Measurements from ENCODE around the gene PRAMEF1. TPM values are rescaled to one million over a fixed set of nuclear protein-coding genes. Genes with fewer than 3 reads are reported as not detected.
"Not testable (repeated sequence)": the region's sequence is repeated elsewhere in the genome, so short reads cannot be mapped to it uniquely, and the experiment has no call there.

The PRAMEF1 gene
- polyA plus RNA-seq, 1 donor from 2014 or later = not detected

DNA sequence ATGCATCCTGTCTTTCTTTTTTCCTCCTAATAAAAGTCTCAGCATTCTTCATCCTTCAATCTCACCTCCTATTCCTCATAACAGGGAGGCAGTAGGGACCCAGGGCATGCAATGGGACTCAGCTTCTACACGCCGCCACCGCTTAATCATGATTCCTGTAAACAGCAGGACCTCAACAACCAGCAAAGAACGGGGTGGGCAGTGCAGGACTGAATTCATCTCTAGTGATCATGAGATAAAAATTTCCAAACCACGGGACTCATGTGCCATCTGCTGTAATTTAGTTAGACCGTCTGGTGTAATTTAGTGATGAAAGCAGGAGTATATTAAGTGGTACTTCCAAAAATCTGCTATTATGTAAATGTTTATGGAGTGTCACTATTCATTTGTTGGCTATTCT, 12.3 kb upstream of the PRAMEF1 start:
- no peaks in the 10 kb centered on the region for H4K20me1 ChIP-seq (ENCODE audit: insufficient read depth)
- TF ChIP-seq TAF1 (IDR thresholded peaks at IDR 0.05; ENCODE audit: low read depth) (no peak), EP300 (conservative IDR thresholded peaks at IDR 0.05; ENCODE audit: poor library complexity, severe bottlenecking) (no peak), RAD21 (conservative IDR thresholded peaks at IDR 0.05) (no peak), SMC3 (conservative IDR thresholded peaks at IDR 0.05; ENCODE audit: poor library complexity) (no peak)
- H3K4me3 ChIP-seq (ENCODE audit: low read length) = no peak overlapping the region
- no peak overlapping the region for H3K9ac ChIP-seq (ENCODE audit: low read length)
- H3F3A ChIP-seq (ENCODE audit: insufficient read depth, low read length, poor library complexity, severe bottlenecking) = no peaks in the 10 kb centered on the region
- no peaks in the 10 kb centered on the region for H3K9me2 ChIP-seq (ENCODE audit: insufficient read depth, low read length)
- no peak overlapping the region for H3K4me2 ChIP-seq (ENCODE audit: low read length)
- H2AFZ ChIP-seq (ENCODE audit: low read depth, low read length) = no peak overlapping the region
- H3K27ac ChIP-seq (ENCODE audit: low read length) = no peak overlapping the region
- no peaks in the 10 kb centered on the region for H3K27me3 ChIP-seq (ENCODE audit: insufficient read depth, low read depth, low read length)
- H3K36me3 ChIP-seq (ENCODE audit: insufficient read depth, low read length) = no peaks in the 10 kb centered on the region
- no peaks in the 10 kb centered on the region for H3K9me3 ChIP-seq (ENCODE audit: low read length)
- no peaks in the 10 kb centered on the region for H3K79me2 ChIP-seq (replicated peaks; ENCODE audit: insufficient read depth, low read length)

DNA sequence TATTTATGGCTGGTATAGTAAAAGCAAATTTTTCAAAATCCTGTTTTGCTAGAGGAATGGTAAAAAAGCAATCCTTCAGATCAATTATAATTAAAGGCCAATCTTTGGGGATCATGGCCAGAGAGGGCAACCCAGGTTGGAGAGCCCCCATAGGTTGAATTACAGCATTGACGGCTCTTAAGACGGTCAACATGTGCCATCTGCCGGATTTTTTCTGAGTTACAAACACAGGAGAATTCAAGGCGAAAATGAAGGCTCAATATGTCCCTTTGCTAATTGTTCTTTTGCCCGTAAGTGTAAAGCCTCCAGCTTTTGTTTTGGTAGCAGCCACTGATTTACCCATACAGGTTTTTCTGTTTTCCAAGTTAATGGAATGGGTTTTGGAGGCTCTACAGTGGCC, 9.7 kb upstream of the PRAMEF1 start:
- H3K79me2 ChIP-seq (replicated peaks; ENCODE audit: insufficient read depth, low read length); H3K4me2 ChIP-seq (ENCODE audit: low read length); H4K20me1 ChIP-seq (ENCODE audit: insufficient read depth); H3K27me3 ChIP-seq (ENCODE audit: insufficient read depth, low read depth, low read length); H3F3A ChIP-seq (ENCODE audit: insufficient read depth, low read length, poor library complexity, severe bottlenecking); H3K36me3 ChIP-seq (ENCODE audit: insufficient read depth, low read length); H3K9me2 ChIP-seq (ENCODE audit: insufficient read depth, low read length); H3K9me3 ChIP-seq (ENCODE audit: low read length); H3K27ac ChIP-seq (ENCODE audit: low read length); H3K4me3 ChIP-seq (ENCODE audit: low read length); H2AFZ ChIP-seq (ENCODE audit: low read depth, low read length); H3K9ac ChIP-seq (ENCODE audit: low read length): not testable (repeated sequence)

DNA sequence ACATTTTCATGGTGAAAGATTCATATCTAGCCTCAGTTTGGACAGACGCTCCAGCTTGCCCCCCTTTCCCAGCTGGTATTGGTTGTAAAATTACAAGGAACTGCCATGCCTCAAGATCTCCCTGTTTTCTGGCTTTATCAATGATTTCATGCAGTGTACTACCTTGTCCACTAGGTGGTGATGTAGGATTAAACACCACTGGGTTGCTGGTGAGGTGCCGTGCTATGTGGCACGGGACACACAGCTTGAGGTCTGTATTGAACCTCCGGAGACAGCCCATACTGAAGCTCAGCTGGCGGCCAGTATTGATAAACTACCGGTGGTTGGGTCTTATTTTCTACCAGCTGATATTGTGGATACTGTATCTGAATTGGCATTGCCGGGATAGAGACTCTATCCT, 7.4 kb upstream of the PRAMEF1 start:
- not testable (repeated sequence) for H3K27me3 ChIP-seq (ENCODE audit: insufficient read depth, low read depth, low read length); H3K9ac ChIP-seq (ENCODE audit: low read length); H3K9me3 ChIP-seq (ENCODE audit: low read length); H3K4me2 ChIP-seq (ENCODE audit: low read length); H3K27ac ChIP-seq (ENCODE audit: low read length); H3K4me3 ChIP-seq (ENCODE audit: low read length); H2AFZ ChIP-seq (ENCODE audit: low read depth, low read length); H3K9me2 ChIP-seq (ENCODE audit: insufficient read depth, low read length); H4K20me1 ChIP-seq (ENCODE audit: insufficient read depth); H3K36me3 ChIP-seq (ENCODE audit: insufficient read depth, low read length); H3F3A ChIP-seq (ENCODE audit: insufficient read depth, low read length, poor library complexity, severe bottlenecking); H3K79me2 ChIP-seq (replicated peaks; ENCODE audit: insufficient read depth, low read length)

DNA sequence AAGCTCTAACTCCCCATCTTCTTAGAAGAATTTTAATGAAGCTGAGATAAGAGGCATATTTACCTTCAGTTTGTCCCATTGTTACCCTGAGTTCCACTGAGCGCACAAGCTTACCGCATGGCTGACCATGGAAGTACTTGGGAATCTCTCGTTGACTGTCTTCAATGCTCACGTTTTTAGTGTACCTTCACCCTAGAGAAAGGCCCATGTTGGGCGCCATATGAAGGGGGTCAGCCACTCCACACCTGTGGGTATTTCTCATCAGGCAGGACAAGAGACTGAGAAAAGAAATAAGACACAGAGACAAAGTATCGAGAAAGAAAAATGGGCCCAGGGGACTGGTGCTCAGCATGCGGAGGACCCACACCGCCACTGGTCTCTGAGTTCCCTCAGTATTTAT, 6.5 kb upstream of the PRAMEF1 start:
- H3K4me3 ChIP-seq (ENCODE audit: low read length); H3K9me3 ChIP-seq (ENCODE audit: low read length); H3K27ac ChIP-seq (ENCODE audit: low read length); H4K20me1 ChIP-seq (ENCODE audit: insufficient read depth); H3K27me3 ChIP-seq (ENCODE audit: insufficient read depth, low read depth, low read length); H3K79me2 ChIP-seq (replicated peaks; ENCODE audit: insufficient read depth, low read length); H3K4me2 ChIP-seq (ENCODE audit: low read length); H2AFZ ChIP-seq (ENCODE audit: low read depth, low read length); H3K36me3 ChIP-seq (ENCODE audit: insufficient read depth, low read length); H3K9me2 ChIP-seq (ENCODE audit: insufficient read depth, low read length); H3K9ac ChIP-seq (ENCODE audit: low read length); H3F3A ChIP-seq (ENCODE audit: insufficient read depth, low read length, poor library complexity, severe bottlenecking): not testable (repeated sequence)

DNA sequence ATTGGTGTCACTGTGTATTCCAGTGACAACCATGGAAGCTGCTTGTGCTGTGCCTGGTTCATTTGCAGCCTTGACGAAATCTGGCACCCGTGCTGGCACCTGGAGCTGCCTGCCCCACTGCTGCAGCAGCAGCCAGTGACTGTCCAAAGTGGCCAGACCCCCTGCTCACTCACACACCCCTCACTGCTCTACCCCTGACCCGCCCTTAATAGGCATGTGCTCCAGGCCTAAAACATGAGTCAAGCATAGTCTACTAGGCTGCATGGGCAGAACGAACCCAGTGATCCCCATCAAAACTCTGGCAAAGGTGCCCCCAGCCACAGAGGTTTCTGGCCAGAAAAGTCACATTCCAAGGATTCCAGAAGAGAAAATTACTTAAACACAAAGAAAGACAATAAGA, 7.7 kb downstream of the PRAMEF1 start:
- H3K79me2 ChIP-seq (replicated peaks; ENCODE audit: insufficient read depth, low read length) = no peaks in the 10 kb centered on the region
- H3F3A ChIP-seq (ENCODE audit: insufficient read depth, low read length, poor library complexity, severe bottlenecking) = no peaks in the 10 kb centered on the region
- no peak for TF ChIP-seq POLR2AphosphoS5 (IDR thresholded peaks at IDR 0.05)
- TF ChIP-seq EP300 (conservative IDR thresholded peaks at IDR 0.05; ENCODE audit: poor library complexity, severe bottlenecking) = no peak
- TF ChIP-seq, protein P1, sequence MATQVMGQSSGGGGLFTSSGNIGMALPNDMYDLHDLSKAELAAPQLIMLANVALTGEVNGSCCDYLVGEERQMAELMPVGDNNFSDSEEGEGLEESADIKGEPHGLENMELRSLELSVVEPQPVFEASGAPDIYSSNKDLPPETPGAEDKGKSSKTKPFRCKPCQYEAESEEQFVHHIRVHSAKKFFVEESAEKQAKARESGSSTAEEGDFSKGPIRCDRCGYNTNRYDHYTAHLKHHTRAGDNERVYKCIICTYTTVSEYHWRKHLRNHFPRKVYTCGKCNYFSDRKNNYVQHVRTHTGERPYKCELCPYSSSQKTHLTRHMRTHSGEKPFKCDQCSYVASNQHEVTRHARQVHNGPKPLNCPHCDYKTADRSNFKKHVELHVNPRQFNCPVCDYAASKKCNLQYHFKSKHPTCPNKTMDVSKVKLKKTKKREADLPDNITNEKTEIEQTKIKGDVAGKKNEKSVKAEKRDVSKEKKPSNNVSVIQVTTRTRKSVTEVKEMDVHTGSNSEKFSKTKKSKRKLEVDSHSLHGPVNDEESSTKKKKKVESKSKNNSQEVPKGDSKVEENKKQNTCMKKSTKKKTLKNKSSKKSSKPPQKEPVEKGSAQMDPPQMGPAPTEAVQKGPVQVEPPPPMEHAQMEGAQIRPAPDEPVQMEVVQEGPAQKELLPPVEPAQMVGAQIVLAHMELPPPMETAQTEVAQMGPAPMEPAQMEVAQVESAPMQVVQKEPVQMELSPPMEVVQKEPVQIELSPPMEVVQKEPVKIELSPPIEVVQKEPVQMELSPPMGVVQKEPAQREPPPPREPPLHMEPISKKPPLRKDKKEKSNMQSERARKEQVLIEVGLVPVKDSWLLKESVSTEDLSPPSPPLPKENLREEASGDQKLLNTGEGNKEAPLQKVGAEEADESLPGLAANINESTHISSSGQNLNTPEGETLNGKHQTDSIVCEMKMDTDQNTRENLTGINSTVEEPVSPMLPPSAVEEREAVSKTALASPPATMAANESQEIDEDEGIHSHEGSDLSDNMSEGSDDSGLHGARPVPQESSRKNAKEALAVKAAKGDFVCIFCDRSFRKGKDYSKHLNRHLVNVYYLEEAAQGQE (IDR thresholded peaks at IDR 0.05; ENCODE audit: borderline replicate concordance) = no peak
- no peak for TF ChIP-seq SMC3 (conservative IDR thresholded peaks at IDR 0.05; ENCODE audit: poor library complexity)
- TF ChIP-seq RAD21 (conservative IDR thresholded peaks at IDR 0.05) = no peak
- TF ChIP-seq MXI1 (conservative IDR thresholded peaks at IDR 0.05; ENCODE audit: poor library complexity, severe bottlenecking) = no peak
- no peak for TF ChIP-seq TAF1 (IDR thresholded peaks at IDR 0.05; ENCODE audit: low read depth)
- TF ChIP-seq, protein P2, sequence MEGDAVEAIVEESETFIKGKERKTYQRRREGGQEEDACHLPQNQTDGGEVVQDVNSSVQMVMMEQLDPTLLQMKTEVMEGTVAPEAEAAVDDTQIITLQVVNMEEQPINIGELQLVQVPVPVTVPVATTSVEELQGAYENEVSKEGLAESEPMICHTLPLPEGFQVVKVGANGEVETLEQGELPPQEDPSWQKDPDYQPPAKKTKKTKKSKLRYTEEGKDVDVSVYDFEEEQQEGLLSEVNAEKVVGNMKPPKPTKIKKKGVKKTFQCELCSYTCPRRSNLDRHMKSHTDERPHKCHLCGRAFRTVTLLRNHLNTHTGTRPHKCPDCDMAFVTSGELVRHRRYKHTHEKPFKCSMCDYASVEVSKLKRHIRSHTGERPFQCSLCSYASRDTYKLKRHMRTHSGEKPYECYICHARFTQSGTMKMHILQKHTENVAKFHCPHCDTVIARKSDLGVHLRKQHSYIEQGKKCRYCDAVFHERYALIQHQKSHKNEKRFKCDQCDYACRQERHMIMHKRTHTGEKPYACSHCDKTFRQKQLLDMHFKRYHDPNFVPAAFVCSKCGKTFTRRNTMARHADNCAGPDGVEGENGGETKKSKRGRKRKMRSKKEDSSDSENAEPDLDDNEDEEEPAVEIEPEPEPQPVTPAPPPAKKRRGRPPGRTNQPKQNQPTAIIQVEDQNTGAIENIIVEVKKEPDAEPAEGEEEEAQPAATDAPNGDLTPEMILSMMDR (IDR thresholded peaks at IDR 0.05; ENCODE audit: poor library complexity, severe bottlenecking) = no peak
- TF ChIP-seq EZH2 (IDR thresholded peaks at IDR 0.05; ENCODE audit: borderline replicate concordance, insufficient read depth, low read length, poor library complexity, severe bottlenecking) = no peak
- no peaks in the 10 kb centered on the region for H3K27me3 ChIP-seq (ENCODE audit: insufficient read depth, low read depth, low read length)
- no peak overlapping the region for H3K4me3 ChIP-seq (ENCODE audit: low read length)
- no peak overlapping the region for H2AFZ ChIP-seq (ENCODE audit: low read depth, low read length)
- H3K36me3 ChIP-seq (ENCODE audit: insufficient read depth, low read length) = no peaks in the 10 kb centered on the region
- H3K9me2 ChIP-seq (ENCODE audit: insufficient read depth, low read length) = no peaks in the 10 kb centered on the region
- no peaks in the 10 kb centered on the region for H3K9me3 ChIP-seq (ENCODE audit: low read length)
- no peak overlapping the region for H3K27ac ChIP-seq (ENCODE audit: low read length)
- no peak overlapping the region for H3K4me2 ChIP-seq (ENCODE audit: low read length)
- H3K9ac ChIP-seq (ENCODE audit: low read length) = no peak overlapping the region
- no peaks in the 10 kb centered on the region for H4K20me1 ChIP-seq (ENCODE audit: insufficient read depth)

Data from neural cell (in vitro differentiated cells).